MCF 10A (cell line): ENCODE results near the gene KCTD12. TPM values are rescaled to one million over a fixed set of nuclear protein-coding genes. Genes with fewer than 3 reads are reported as not detected.
"Not testable (repeated sequence)": the region's sequence is repeated elsewhere in the genome, so short reads cannot be mapped to it uniquely, and the experiment has no call there.

Experiments
- BruUV-seq: library from RNA; stranded (reverse); fragments of 400-500 nt; replicated peaks from 2 replicates; lab custom pipeline; 2021; lab: Mats Ljungman, UMichigan
- CTCF ChIA-PET: fragments of 300-600 bp; sonication (Branson Sonifier 250); formaldehyde crosslinking; extraction: SDS; loops from one replicate; lab custom pipeline; 2021; ENCODE audit warnings: antibody characterized with exemption, inconsistent platforms; lab: Yijun Ruan, JAX
- POLR2A ChIA-PET: fragments of 300-600, 350-650 bp; sonication (Branson Sonifier 250); formaldehyde crosslinking; extraction: SDS; loops from one replicate; lab custom pipeline; 2020; ENCODE audit warnings: antibody characterized with exemption, inconsistent platforms; lab: Yijun Ruan, JAX
- DNase-seq: peaks from one replicate; pipeline ENCODE4 v3.0.0-alpha.2; 2018; ENCODE audit not compliant: unreplicated experiment
- H3K27ac Mint-ChIP-seq: one replicate; pipeline ENCODE4 v1.8.0; 2022; ENCODE audit warnings: mild to moderate bottlenecking, low read depth, mixed read lengths; ENCODE audit not compliant: unreplicated experiment
- H3K27me3 Mint-ChIP-seq: one replicate; pipeline ENCODE4 v1.8.0; 2022; ENCODE audit warnings: mixed read lengths; ENCODE audit not compliant: insufficient read depth, unreplicated experiment
- H3K36me3 Mint-ChIP-seq: one replicate; pipeline ENCODE4 v1.8.0; 2022; ENCODE audit warnings: mild to moderate bottlenecking, moderate library complexity, mixed read lengths; ENCODE audit not compliant: insufficient read depth, unreplicated experiment
- H3K4me1 Mint-ChIP-seq: one replicate; pipeline ENCODE4 v1.8.0; 2022; ENCODE audit warnings: mixed read lengths; ENCODE audit not compliant: insufficient read depth, unreplicated experiment
- H3K4me3 Mint-ChIP-seq: one replicate; pipeline ENCODE4 v1.8.0; 2022; ENCODE audit warnings: mild to moderate bottlenecking, moderate library complexity, mixed read lengths; ENCODE audit not compliant: unreplicated experiment
- H3K9me3 Mint-ChIP-seq: one replicate; pipeline ENCODE4 v1.8.0; 2022; ENCODE audit warnings: mixed read lengths; ENCODE audit not compliant: unreplicated experiment
- CTCF ChIP-seq: fragments of 200-600 bp; IDR thresholded peaks from one replicate; pipeline ENCODE4 v1.8.0; 2022; ENCODE audit warnings: antibody characterized with exemption, mild to moderate bottlenecking; ENCODE audit not compliant: unreplicated experiment
- intact Hi-C: fragments of 100-400 bp; cut with micrococcal nuclease; formaldehyde crosslinking; loops from 2 replicates; pipeline ENCODE4 v1.14.1; 2022
- total RNA-seq: library from RNA; stranded (reverse); gene quantifications from 2 replicates; pipeline ENCODE4 v1.2.3, GENCODE V29; 2022

The KCTD12 gene
- total RNA-seq, 1 experiment from 2014 or later: 15.8 TPM

DNA sequence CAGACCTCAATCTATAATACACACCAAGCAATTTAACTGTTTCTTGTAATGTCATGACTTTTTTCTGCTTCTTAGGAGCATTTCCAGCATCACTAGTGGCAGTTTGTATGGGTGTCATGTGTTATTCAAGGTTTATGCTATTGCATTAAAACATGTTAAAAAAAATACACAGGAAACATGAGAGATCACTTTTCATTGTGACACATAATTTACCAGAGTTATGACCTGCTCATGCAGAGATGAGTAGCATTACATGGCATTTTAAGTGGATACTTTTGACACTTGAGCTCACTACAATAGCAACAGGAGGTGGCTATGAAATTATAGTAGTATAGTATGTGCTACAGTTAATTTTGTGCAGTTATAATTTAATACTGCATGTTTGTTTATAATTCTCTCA, 11.0 kb upstream of the KCTD12 start:
- ChIA-PET CTCF (interaction anchor here (0.9 to 5.1 kb wide), 5 partner anchors 12 to 1026 kb away, joined by 3 to 45 read pairs (median 6); partner anchors contain the start of gene KCTD12), POLR2A (interaction anchor here (3.0 kb wide), 1 partner anchor 12 kb away, joined by 6 read pairs; no protein-coding TSS in a partner anchor)
- DNase-seq, H3K9me3 Mint-ChIP-seq, BruUV-seq, H3K4me1 Mint-ChIP-seq, H3K4me3 Mint-ChIP-seq, H3K27me3 Mint-ChIP-seq, H3K27ac Mint-ChIP-seq, intact Hi-C loops, H3K36me3 Mint-ChIP-seq: not testable (repeated sequence)

- no peak overlapping the region for H3K4me3 Mint-ChIP-seq
- H3K27ac Mint-ChIP-seq: no peak overlapping the region
- ChIA-PET CTCF (interaction anchor here (0.6 to 5.1 kb wide), 10 partner anchors 9 to 1207 kb away, joined by 3 to 45 read pairs (median 6); partner anchors contain the start of gene KCTD12), POLR2A (interaction anchor here (0.5 to 2.3 kb wide), 5 partner anchors 9 to 615 kb away, joined by 3 to 17 read pairs (median 3); partner anchors contain the start of gene KCTD12)
- peaks cover 14% of the 10 kb centered on the region for H3K4me1 Mint-ChIP-seq
- H3K27me3 Mint-ChIP-seq: no peaks in the 10 kb centered on the region
- DNase-seq: peak; percentile 24
- TF ChIP-seq CTCF: no peak
- intact Hi-C loops: no loop called here
- no TSS peak for BruUV-seq
- H3K9me3 Mint-ChIP-seq: peaks cover 10% of the 10 kb centered on the region
- no peaks in the 10 kb centered on the region for H3K36me3 Mint-ChIP-seq
Observed at GRCh38 chr13:76894401-76895110, 8.4 kb upstream of the KCTD12 start.

DNA sequence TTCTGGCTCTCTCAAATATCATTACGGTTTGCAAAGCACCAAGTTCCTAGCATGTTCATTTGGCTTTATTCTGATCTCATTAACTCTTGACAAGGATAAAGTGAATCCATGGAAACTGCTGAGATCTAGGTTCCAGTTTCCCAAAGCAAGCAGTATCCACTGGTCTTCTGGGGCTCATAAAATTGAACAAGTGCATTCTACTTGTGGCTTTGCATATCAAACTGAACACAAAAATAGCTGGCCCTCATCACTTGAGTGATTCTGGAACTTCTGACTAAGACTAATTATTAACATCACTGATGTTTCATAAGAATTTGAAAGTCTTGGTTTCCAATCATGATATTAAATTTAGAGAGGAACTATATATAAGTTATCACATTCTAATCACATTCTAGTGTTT, 6.3 kb upstream of the KCTD12 start:
- no peak overlapping the region for H3K27ac Mint-ChIP-seq
- no peak for DNase-seq
- H3K27me3 Mint-ChIP-seq: no peaks in the 10 kb centered on the region
- no TSS peak for BruUV-seq
- no peaks in the 10 kb centered on the region for H3K36me3 Mint-ChIP-seq
- peaks cover 10% of the 10 kb centered on the region for H3K9me3 Mint-ChIP-seq
- no peak for TF ChIP-seq CTCF
- peaks cover 28% of the 10 kb centered on the region for H3K4me1 Mint-ChIP-seq
- ChIA-PET POLR2A (interaction anchor here (0.6 kb wide), 1 partner anchor 44 kb away, joined by 3 read pairs; no protein-coding TSS in a partner anchor), CTCF (interaction anchor here (0.7 to 2.2 kb wide), 3 partner anchors 11 to 1023 kb away, joined by 3 to 8 read pairs (median 7); no protein-coding TSS in a partner anchor)
- H3K4me3 Mint-ChIP-seq: no peak overlapping the region
- intact Hi-C loops: no loop called here

DNA sequence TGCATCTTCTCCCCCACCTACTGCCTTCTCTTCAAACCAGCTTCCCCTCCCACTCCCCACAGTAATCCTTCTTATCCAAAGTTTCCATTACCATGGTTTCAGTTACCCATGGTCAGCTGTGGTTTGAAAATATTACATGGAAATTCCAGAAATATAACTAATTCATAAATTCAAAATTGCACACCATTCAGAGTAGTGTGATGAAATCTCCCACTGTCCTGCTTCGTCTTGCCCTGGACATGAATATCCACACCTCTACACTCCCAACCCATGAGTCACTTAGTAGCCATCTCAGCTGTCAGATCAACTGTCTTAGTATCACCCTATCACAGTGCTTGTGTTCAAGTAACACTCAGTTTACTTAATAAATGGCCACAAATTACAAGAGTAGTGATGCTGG, 3.8 kb upstream of the KCTD12 start:
- Mint-ChIP-seq H3K36me3 (no peaks in the 10 kb centered on the region), H3K4me1 (peaks cover 28% of the 10 kb centered on the region), H3K27me3 (no peaks in the 10 kb centered on the region), H3K27ac (peak overlapping the region; percentile 86), H3K4me3 (no peak overlapping the region), H3K9me3 (no peaks in the 10 kb centered on the region)
- ChIA-PET POLR2A (interaction anchor here (1.0 to 2.4 kb wide), 10 partner anchors 14 to 440 kb away, joined by 3 to 11 read pairs (median 3); partner anchors contain the start of genes CLN5 and FBXL3), CTCF (interaction anchor here (0.5 to 2.6 kb wide), 3 partner anchors 13 to 91 kb away, joined by 4 to 16 read pairs (median 5); no protein-coding TSS in a partner anchor)
- intact Hi-C loops: no loop called here
- TF ChIP-seq CTCF: no peak
- no TSS peak for BruUV-seq
- DNase-seq: peak; percentile 82
